HEK293T (cell line): ENCODE measurements around the gene NXN.
"Not testable (repeated sequence)": the region's sequence is repeated elsewhere in the genome, so short reads cannot be mapped to it uniquely, and the experiment has no call there.

Source experiments
- CTCF ChIA-PET: fragments of 350-600 bp; formaldehyde crosslinking; extraction: SDS; loops from one replicate; lab custom pipeline; 2021; ENCODE audit warnings: antibody characterized with exemption, inconsistent platforms; lab: Yijun Ruan, JAX
- POLR2A ChIA-PET: fragments of 350-600 bp; formaldehyde crosslinking; extraction: SDS; loops from one replicate; lab custom pipeline; 2020; ENCODE audit warnings: antibody characterized with exemption, inconsistent platforms; lab: Yijun Ruan, JAX
- DNase-seq: peaks from one replicate; pipeline ENCODE4 v3.0.0; 2012; ENCODE audit warnings: mixed read lengths; ENCODE audit errors: extremely low spot score
- ARNT ChIP-seq: fragments of 450-650 bp; IDR thresholded peaks from 2 replicates; pipeline ENCODE4 v1.6.1; 2017; ENCODE audit warnings: mild to moderate bottlenecking
- BHLHE40 ChIP-seq: fragments of 450-650 bp; IDR thresholded peaks from 2 replicates; pipeline ENCODE4 v1.6.1; 2016; ENCODE audit warnings: mild to moderate bottlenecking, moderate library complexity, borderline replicate concordance
- CTBP1 ChIP-seq: fragments of 450-650 bp; IDR thresholded peaks from 2 replicates; pipeline ENCODE4 v1.6.1; 2016; ENCODE audit warnings: borderline replicate concordance
- ELF4 ChIP-seq: fragments of 450-650 bp; IDR thresholded peaks from 2 replicates; pipeline ENCODE4 v1.6.1; 2017; ENCODE audit warnings: antibody characterized with exemption
- FOXA1 ChIP-seq: fragments of 450-650 bp; IDR thresholded peaks from 2 replicates; pipeline ENCODE4 v1.6.1; 2016; ENCODE audit warnings: mild to moderate bottlenecking
- FOXK2 ChIP-seq: fragments of 450-650 bp; IDR thresholded peaks from 2 replicates; pipeline ENCODE4 v1.6.1; 2016; ENCODE audit warnings: mild to moderate bottlenecking
- FOXM1 ChIP-seq: fragments of 450-650 bp; IDR thresholded peaks from 2 replicates; pipeline ENCODE4 v1.6.1; 2017; ENCODE audit warnings: mild to moderate bottlenecking, borderline replicate concordance
- HDGF ChIP-seq: fragments of 450-650 bp; IDR thresholded peaks from 2 replicates; pipeline ENCODE4 v1.6.1; 2017; ENCODE audit warnings: antibody characterized with exemption, borderline replicate concordance
- L3MBTL2 ChIP-seq: fragments of 450-650 bp; conservative IDR thresholded peaks from 2 replicates; pipeline ENCODE4 v1.6.1; 2016; ENCODE audit warnings: mild to moderate bottlenecking
- LEF1 ChIP-seq: fragments of 450-650 bp; IDR thresholded peaks from 2 replicates; pipeline ENCODE4 v1.6.1; 2017; ENCODE audit warnings: mild to moderate bottlenecking, borderline replicate concordance
- NFRKB ChIP-seq: fragments of 450-650 bp; IDR thresholded peaks from 2 replicates; pipeline ENCODE4 v1.6.1; 2016; ENCODE audit warnings: mild to moderate bottlenecking, moderate library complexity
- PKNOX1 ChIP-seq: fragments of 450-650 bp; IDR thresholded peaks from 2 replicates; pipeline ENCODE4 v1.6.1; 2016
- SP1 ChIP-seq: fragments of 450-650 bp; IDR thresholded peaks from 2 replicates; pipeline ENCODE4 v1.6.1; 2017
- SUZ12 ChIP-seq: fragments of 450-650 bp; IDR thresholded peaks from 2 replicates; pipeline ENCODE4 v1.6.1; 2016; ENCODE audit warnings: mild to moderate bottlenecking
- TARDBP ChIP-seq: fragments of 450-650 bp; IDR thresholded peaks from 2 replicates; pipeline ENCODE4 v1.6.1; 2016
- ZNF384 ChIP-seq: fragments of 450-650 bp; IDR thresholded peaks from 2 replicates; pipeline ENCODE4 v1.6.1; 2016

The NXN gene

DNA sequence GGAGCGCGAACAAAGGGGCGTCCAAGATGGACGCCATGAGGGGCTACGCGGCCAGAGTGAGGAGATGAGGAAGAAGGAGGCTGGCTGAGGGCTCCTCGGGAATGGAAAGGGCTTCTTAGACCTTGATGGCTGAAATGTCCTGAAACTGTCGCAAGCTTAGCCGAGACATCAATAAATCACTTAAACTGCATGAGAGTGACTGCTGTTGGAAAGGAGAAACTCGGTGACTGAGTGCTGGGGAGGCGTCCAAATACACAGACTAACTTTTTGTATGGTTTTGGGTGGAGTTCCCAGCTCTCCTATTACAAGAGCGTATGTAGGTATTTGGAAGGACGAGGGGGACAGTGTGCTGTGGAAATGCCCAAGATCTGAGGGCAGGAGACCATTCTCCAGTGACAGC lies 226.2 kb downstream of the NXN start:
- TF ChIP-seq PKNOX1: peak; percentile 74
- no peak for TF ChIP-seq ELF4
- no peak for TF ChIP-seq TARDBP
- CTCF ChIA-PET: no interaction called here
- no peak for DNase-seq
- POLR2A ChIA-PET: interaction anchor here (1.1 kb wide), 1 partner anchor 28 kb away, joined by 4 read pairs; the partner anchor contains the start of gene GLOD4

DNA sequence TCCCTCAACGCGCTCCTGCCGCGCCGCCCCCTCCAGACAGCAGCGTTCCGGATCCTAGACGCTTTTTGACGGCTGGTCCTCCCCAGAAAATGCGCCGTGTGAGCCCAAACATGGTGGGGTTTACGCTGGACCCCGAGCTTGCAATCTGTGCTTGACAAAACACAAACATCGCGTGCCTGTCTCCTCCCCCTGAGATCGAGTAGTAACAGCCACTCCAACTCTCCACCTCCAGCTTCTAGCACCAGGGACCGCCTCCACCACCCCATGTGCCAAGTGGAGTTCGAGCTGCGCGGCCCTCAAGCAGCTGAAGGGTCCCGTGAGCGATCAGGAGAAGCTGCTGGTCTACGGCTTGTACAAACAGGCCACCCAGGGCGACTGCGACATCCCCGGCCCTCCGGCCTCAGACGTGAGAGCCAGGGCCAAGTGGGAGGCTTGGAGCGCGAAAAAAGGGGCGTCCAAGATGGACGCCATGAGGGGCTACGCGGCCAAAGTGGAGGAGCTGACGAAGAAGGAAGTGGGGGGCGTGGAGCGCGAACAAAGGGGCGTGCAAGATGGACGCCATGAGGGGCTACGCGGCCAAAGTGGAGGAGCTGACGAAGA lies 226.9 kb downstream of the NXN start:
- POLR2A ChIA-PET: interaction anchor here (0.7 to 2.4 kb wide), 2 partner anchors 14 to 29 kb away, joined by 4 to 7 read pairs; partner anchors contain the start of genes GLOD4 and MRM3
- peak; percentile 53 for DNase-seq
- peak; percentile 73 for TF ChIP-seq L3MBTL2
- no peak for TF ChIP-seq CTBP1
- no peak for TF ChIP-seq FOXA1
- CTCF ChIA-PET: interaction anchor here (0.6 kb wide), 1 partner anchor 13 kb away, joined by 3 read pairs; no protein-coding TSS in a partner anchor

DNA sequence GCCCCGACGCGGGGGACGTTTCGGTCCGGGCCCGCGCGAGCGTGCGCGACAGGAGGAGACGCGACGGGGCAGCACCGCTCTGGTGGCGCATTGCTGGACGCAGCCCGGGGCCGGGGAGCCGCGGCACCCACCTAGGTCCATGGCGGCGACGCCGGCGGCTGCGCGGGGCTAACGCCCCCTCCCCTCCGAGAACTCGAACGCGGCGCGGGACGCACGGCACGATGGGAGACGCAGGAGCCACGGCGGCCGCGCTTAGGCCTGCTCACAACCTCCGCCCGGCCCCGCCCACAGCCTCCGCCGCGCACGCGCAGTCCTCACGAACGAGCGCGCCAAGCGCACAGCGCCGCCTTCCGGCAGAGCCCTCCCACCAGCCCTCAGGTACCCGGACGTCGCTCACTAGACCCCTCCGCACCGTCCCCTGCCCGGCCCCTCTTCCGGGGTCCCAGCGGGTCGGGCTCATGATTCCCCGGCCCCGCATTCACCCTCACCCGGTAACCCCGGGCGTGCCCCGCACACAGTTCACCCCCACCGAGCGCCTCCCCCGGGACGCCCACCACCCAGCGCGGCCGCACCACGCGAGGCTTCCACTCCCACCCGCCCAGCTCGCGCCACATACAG lies 227.5 kb downstream of the NXN start, which contains the start of gene GEMIN4:
Gene GEMIN4 (minus strand): TSS at position 263 of the 618 bp plus-strand sequence. CDS start 122 bp downstream, at position 141.
- ChIA-PET CTCF (interaction anchor here (0.6 kb wide), 2 partner anchors 14 to 128 kb away, joined by 3 read pairs; no protein-coding TSS in a partner anchor), POLR2A (interaction anchor here (2.4 kb wide), 1 partner anchor 29 kb away, joined by 7 read pairs; the partner anchor contains the start of genes GLOD4 and MRM3)
- DNase-seq: peak; percentile 98
- peak; percentile 60; the same call in 1 of the 2 replicates for TF ChIP-seq PKNOX1
- TF ChIP-seq ELF4: peak; percentile 62; the same call in 1 of the 2 replicates
- peak; percentile 90; the same call in 1 of the 2 replicates for TF ChIP-seq L3MBTL2
- TF ChIP-seq NFRKB: no peak

DNA sequence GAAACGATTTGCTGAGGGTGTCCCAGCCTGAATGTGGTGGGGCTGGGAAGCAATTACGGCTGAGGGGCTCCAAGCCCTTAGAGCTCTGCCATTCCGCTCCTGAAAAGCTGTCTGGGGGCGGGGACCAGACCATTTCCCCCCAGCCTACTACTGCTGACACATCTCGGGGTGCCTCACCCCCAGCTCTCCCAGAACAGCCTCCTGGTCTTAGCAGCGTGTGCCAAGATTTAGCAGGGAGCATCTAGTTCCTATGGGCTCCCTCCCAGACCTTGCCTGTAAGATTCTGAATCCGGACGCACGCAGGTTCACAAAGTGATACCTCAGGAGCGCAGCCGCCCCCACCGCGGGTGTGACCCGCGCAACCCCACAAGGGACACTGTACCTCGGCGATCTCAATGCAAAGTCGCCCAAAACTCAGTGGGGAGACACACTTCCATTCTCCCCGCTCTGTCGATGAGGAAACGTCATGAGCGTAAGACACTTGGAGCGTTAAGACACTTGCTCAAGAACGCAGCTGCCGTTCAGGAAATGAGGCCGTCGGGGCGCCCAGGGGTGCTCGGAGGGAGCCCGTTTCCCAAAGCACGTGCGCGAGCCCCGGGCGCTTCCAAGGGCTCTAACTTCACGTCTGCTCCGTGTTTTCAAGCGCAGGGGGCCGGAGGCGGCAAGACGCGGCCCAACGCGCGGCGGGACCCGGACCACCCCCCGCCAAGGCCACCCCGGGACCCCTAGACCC lies 228.1 kb downstream of the NXN start:
- DNase-seq: peak; percentile 20
- POLR2A ChIA-PET: interaction anchor here (1.8 to 2.4 kb wide), 2 partner anchors 30 to 36 kb away, joined by 7 to 8 read pairs; partner anchors contain the start of genes GLOD4 and MRM3
- CTCF ChIA-PET: interaction anchor here (0.6 kb wide), 2 partner anchors 129 to 1009 kb away, joined by 3 read pairs; no protein-coding TSS in a partner anchor
- TF ChIP-seq ELF4 (no peak), FOXA1 (no peak), BHLHE40 (no peak), L3MBTL2 (peak; percentile 66), NFRKB (no peak)

- TF ChIP-seq ELF4: no peak
- TF ChIP-seq BHLHE40: no peak
- no peak for TF ChIP-seq FOXK2
- no peak for TF ChIP-seq TARDBP
- TF ChIP-seq PKNOX1: no peak
- TF ChIP-seq SP1: no peak
- no peak for TF ChIP-seq FOXM1
- TF ChIP-seq LEF1: no peak
- TF ChIP-seq SUZ12: no peak
- TF ChIP-seq NFRKB: no peak
- TF ChIP-seq CTBP1: no peak
- TF ChIP-seq HDGF: no peak
- TF ChIP-seq L3MBTL2: no peak
- no peak for TF ChIP-seq ZNF384
- TF ChIP-seq FOXA1: no peak
- TF ChIP-seq ARNT: no peak
- no peak for DNase-seq
- POLR2A ChIA-PET: interaction anchor here (1.3 to 2.4 kb wide), 3 partner anchors 13 to 35 kb away, joined by 5 to 8 read pairs (median 7); partner anchors contain the start of genes GLOD4 and MRM3
- CTCF ChIA-PET: interaction anchor here (0.6 to 0.9 kb wide), 2 partner anchors 15 to 251 kb away, joined by 4 to 10 read pairs; no protein-coding TSS in a partner anchor
These were observed 229.0 kb downstream of the NXN start for GRCh38 chr17:750431-751037.

DNA sequence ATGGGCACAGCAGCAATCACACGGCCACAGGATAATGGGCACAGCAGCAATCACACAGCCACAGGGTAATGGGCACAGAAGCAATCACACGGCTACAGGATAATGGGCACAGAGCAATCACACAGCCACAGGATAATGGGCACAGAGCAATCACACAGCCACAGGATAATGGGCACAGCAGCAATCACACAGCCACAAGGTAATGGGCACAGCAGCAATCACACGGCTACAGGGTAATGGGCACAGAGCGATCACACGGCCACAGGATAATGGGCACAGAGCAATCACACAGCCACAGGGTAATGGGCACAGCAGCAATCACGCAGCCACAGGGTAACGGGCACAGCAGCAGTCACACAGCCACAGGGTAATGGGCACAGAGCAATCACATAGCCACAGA lies 230.2 kb downstream of the NXN start:
- CTCF ChIA-PET, DNase-seq: not testable (repeated sequence)
- POLR2A ChIA-PET: interaction anchor here (1.3 kb wide), 1 partner anchor 12 kb away, joined by 5 read pairs; no protein-coding TSS in a partner anchor
